NCI-H2196 treated with DMSO at 0.1 percent for 48 hours (cell line): Measurements from ENCODE around the gene SNX1.
"Not testable (repeated sequence)": the region's sequence is repeated elsewhere in the genome, so short reads cannot be mapped to it uniquely, and the experiment has no call there.

ENCODE experiments used
- DNase-seq: peaks from one replicate; lab custom pipeline; 2025; ENCODE audit not compliant: unreplicated experiment; lab: John Stamatoyannopoulos, UW

Gene SNX1

DNA sequence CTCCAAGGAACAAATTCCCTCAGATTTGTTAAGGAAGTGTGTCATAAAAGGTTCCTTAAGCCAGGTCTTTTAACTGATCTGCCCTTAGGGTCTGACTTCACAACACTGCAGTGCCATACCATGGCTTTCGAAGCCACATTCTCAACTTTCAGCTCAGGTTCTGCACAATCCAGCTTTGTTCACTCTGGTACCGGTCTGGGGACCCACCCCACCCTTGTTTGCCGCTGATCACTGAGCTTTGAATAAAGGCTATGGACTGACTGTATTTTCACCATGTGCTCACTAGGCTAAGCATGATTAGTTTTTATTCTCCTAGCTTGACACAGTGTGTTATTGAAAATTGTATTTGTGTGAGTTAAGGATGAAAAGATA, 15.9 kb downstream of the SNX1 start:
- DNase-seq = no peak

DNA sequence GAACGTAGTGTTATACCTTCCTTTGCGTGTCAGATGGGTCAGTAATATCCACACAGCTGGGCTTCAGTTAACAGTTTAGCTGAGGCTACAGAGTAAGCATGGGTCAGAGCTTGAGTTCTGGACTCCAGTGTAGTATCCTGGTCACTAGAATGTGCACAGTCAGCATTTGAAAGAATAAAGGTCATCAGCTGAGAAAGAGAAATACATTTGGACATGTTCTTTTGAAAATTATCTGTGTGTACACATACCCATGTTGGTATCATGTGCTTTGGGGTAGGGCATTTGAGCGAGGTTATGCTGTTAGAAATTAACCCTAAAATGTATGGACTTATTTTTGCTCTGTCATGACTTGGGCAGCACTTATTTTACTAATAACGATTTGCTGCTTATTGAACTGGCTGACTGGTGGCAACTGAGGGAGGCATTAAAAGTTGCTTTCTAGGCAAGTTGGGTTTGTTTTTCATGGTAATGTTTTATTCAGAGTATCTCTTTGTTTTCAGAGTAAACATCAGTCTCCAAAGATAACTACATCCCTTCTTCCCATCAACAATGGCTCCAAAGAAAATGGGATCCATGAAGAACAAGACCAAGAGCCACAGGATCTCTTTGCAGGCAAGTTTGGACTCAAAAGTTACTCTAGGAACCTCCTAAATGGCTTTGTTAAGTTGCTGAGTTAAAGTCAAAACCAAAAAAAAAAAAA, 16.4 kb downstream of the SNX1 start:
- no peak for DNase-seq

DNA sequence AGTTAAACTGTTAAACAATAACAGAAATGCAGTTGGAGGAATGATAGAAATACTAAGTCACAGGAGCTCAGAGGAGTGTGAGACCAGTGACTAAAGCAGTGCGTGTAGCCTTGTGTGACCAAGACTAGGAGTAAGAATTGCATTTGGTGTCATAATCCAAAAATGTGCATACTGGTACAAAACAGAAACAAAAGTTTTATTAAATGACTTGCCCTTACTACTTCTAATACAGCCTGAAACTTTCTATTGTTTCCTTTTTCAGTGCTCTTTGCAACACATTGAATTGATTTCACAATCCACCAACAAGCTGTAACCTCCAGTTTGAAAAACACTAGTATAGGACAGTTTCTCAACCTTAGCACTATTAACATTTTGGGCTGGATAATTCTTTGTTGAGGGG, 17.1 kb downstream of the SNX1 start:
- DNase-seq = no peak

DNA sequence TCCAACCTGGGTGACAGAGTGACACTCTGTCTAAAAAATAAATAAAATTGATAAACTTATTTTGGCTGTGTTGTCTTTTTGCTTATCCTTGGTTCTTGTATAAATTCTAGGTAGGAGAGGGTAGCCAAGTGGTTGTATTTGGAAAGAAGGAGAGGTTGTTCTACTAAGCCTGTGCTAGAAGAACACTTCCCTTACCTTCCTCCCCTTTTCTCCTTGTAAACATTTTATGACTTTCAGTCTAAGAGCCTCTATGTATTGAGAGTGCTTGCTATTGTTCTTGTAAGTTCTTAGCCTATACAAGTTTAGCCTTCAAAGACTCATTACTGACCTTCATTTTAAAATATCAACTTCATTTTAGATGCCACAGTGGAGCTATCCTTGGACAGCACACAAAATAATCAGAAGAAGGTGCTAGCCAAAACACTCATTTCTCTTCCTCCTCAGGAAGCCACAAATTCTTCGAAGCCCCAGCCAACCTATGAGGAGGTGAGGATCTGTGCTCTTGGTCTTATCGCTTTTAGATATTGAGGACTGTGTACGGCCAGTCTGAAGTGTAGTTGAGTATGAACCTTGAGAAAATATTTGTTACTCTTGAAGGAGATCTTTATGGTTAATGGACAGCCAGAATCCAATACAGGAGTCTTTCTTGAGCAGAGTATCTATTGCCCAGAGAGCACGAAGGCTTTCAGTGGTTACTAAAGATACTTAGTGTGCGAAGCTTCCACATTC, 22.1 kb downstream of the SNX1 start:
- no peak for DNase-seq

DNA sequence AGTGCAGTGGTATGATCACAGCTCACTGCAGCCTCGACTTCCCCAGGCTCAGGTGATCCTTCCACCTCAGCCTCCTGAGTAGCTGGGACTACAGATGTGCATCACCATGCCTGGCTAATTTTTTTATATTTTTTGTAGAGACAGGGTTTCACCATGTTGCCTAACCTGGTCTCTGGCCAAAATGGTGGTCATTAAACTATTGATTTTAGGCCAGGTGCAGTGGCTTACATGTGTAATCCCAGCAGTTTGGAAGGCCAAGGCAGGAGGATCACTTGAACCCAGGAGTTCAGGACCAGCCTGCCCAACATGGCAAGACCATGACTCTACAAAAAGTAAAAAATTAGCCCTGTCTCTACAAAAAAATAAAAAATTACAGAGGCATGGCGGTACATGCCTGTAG, 24.5 kb downstream of the SNX1 start:
- not testable (repeated sequence) for DNase-seq

DNA sequence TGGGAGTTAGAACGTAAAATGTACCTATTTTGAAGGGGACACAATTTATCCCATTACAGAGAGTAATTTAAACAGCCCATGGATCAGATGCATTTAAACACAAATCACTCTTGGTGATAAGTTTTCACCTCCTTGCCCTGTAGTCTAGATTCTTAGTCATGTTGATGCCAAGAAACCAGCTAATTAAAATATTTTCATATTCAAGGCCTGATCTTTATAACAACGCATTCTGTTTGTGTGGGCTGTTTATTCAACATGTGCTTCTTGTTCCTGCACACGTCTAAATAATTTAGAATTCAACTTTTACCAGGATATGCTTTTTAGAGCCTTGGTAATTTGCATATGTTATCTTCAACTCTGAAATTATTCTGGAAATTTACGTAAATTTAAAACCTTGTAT, 25.8 kb downstream of the SNX1 start:
- DNase-seq = no peak

DNA sequence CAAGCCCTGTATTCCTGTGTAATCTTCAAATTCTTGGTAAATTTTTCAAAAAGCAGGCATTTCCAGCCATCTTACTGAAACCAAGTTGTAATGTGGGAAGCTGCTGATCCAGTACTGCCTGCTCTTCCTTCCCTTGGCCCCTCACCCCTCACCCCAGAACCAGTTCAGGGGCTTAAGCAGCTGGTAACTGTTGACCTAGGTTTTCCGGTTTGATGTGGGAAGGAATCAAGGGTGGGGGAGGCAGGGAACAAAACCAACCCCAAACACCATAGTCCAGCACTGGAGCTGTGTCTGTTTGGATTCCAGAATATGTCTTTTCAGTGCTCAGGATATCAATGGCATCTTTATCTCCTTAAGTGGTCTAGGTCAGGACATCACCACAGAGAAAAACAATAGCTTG, 26.7 kb downstream of the SNX1 start:
- DNase-seq = no peak

DNA sequence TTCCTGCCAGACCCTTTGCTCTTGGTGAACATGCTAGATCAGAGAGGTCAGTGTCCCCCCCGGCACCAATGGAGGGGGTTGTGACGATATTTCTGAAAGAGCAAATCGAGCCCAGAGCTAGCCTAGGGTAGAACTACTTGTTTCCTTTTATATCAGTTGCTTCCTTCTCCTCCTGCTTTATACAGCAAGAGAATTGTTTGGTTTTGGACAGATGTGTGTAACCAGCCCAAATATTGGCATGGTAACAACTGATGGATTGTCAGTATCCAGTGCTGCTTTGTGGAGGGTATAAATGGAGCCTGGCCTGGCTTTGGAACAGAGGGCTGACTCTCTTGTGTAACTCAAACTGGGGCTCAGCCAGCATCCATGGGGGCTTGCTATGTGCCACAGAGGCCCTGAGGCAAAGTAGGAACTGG, 27.2 kb downstream of the SNX1 start:
- DNase-seq = no peak

DNA sequence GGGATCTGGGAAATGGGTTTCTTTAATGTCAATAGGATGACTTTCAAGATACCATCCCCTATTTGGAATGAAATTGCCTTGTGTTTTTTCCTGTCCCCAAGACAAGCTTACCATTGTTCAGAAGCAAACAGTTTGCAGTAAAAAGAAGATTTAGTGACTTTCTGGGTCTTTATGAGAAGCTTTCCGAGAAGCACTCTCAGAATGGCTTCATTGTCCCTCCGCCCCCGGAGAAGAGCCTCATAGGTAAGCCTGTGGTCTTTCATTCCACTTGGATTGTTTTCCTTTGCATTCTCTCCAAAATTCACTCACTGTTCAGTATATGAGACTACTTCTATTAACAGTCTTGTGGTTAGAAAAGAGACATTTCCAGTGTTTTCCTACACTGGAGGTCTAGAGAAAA, 30.2 kb downstream of the SNX1 start:
- DNase-seq = no peak

DNA sequence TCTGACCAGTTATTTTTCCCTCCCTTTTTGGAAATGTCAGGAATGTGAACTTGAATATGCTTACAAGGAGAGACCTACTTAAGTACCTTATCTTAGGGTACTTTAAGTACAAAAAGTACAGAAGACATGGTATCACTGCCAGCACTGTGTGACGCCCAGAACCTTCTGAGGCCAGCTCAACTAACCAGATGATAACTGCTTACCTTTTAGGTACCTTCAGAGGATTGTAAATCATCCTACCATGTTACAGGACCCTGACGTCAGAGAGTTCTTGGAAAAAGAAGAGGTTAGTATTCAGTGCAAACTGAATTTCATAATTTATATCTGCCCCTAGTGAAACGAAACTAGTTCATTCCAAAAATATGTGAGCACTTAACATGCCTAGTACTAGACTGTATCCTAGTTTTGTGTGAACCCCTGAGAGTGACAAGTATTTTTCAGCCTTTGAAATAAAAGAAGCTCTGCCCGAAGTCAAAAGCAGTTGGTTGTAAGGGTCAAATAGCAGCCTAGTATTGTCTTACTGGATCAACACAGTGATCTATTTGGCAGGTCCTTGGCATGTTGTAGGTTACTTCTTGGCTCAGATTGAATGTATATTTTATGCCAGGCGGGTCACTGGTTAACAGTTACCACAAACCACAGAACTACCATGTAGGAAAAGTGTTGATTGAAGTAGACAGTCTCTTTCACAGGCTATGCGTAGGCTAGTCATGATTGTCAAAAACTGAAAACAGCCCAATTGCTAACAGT, 31.9 kb downstream of the SNX1 start:
- DNase-seq = no peak

DNA sequence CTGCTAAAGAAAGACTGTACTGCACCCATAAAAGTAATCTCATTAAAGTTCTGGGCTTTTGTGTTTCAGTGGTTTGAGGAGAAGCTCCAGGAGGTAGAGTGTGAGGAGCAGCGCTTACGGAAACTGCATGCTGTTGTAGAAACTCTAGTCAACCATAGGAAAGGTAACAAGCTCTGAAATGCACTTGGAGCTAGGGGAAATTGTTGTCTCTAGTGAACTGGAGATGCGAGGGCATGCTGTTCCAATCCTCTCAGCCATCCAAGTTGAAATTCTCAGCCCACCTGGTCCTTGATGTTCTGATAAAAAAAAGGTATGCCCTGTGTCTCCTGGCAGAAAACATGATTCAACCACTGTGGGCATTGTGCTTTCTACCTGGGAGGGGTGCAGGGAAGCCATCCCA, 34.4 kb downstream of the SNX1 start:
- DNase-seq = no peak

DNA sequence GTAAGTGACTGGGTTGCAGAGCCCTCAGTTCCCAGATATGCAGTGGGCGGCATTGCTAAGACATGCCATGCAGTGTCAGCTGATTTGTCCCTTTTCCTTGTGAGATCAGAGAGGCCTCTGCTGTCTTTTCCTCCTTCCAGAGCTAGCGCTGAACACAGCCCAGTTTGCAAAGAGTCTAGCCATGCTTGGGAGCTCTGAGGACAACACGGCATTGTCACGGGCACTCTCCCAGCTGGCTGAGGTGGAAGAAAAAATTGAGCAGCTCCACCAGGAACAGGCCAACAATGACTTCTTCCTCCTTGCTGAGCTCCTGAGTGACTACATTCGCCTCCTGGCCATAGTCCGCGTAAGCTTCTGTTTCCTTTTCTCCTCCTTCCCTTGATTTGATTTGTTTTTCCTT, 35.8 kb downstream of the SNX1 start:
- no peak for DNase-seq

DNA sequence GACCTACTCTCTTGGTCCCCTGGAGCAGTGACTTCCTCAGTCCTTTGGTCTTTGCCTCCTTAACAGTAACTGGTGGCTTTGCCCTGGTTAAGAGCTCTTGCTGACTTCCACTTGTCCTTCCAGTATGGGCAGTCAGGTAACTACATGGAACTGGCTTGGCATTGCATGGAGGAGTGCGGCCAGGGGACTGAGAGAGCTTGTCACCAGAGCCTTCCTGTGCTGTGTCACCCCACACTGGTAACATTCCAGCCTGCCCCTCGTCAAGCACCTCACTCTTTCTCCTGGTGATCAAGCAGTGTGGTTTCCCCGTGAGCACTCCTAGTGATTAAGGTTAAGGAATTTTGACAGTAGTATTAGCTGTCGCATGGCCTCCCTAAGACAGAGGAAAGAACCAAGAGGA, 36.4 kb downstream of the SNX1 start:
- DNase-seq = no peak

DNA sequence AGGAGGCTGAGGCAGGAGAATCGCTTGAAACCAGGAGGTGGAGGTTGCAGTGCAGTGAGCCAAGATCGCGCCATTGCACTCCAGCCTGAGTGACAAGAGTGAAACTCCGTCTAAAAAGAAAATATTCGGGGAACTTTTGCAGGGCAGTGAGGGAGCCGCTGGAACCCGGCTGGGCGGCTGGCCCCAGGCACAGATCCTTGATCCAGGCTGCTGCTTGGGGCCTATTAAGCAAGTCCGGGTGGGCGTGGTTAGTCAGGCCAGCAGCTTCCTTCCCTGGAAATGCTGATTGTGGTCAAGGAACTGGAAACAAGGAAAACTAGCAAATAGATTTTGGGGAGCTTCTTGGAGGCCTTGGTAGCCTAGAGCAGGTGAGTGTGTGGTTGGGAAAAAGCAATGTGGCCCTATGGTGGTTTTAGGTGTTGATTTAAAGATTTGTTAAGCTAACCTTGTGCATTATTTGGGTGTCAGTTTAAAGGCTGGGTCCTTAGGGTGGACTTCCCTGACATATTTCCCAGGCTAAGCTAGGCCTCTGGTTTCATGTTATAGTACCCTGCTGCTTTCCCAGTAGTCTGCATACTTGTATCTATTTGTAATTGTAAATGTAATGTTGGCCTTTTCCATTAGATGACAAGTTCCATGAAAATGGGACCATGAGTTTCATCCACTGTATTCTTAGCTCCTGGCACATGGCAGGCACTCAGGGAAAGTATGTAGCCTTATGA, 38.0 kb downstream of the SNX1 start:
- DNase-seq = no peak

DNA sequence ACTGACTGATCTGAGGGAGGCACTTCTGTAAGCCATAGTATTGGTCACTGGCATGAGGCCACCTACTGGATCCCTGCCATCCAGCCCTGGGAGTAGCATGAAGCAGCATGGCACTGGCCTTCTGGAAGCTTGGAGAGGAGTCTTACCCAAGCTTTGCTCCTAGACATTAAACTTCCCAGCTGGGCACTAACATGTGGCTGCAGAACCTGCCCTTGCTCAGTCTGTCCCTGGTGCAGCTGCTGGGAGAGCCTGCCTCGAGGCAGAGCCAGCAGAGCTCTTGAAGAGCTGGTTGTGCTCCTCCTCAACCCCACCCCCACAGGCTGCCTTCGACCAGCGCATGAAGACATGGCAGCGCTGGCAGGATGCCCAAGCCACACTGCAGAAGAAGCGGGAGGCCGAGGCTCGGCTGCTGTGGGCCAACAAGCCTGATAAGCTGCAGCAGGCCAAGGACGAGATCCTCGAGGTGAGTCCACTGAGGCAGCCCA, 38.6 kb downstream of the SNX1 start:
- DNase-seq = peak; percentile 20

DNA sequence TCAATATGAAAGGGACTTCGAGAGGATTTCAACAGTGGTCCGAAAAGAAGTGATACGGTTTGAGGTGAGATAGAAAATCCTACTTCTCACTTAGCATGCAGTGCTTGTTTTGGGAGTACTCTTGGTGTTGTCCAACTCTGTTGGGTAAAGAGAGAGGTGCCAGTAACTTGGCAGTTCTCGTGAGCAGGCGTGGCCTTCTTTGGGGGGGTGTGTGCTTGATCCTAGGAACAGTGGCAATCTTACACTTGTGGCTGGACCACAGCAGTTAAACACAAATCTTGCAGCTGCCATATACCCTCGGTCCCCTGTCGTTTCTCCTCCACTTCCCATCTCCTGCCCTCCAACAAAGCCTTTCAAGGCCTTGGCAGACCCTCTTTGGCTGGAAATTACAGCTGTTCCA, 40.6 kb downstream of the SNX1 start:
- DNase-seq = no peak

DNA sequence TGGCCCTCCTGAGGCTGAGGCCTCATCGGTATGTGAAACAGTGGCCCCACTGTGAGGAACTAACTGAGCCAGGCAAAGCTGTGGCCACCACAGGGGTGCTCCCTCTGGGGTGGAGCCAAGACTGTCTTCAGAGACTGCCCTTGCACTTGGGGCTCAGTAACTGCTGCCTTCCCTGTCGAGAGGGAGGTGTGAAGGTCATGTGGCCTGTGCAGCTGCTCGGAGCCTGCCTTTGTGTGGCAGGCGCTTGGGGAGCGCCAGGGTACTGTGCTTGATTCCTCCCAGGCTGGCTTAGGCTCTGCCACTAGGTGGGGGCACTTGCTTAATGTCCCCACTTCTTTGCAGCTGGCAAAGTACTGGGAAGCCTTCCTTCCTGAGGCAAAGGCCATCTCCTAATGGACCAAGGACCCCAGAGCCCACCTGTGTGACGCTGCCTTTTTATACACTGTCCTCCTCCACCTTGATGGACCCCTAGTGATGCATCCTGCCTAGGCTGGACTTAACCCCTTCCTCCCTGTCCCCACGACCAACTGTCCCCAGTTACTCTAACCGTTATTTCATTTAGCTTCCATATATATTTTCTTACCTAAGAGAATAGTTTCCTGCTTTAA, 41.5 kb downstream of the SNX1 start:
- no peak for DNase-seq

DNA sequence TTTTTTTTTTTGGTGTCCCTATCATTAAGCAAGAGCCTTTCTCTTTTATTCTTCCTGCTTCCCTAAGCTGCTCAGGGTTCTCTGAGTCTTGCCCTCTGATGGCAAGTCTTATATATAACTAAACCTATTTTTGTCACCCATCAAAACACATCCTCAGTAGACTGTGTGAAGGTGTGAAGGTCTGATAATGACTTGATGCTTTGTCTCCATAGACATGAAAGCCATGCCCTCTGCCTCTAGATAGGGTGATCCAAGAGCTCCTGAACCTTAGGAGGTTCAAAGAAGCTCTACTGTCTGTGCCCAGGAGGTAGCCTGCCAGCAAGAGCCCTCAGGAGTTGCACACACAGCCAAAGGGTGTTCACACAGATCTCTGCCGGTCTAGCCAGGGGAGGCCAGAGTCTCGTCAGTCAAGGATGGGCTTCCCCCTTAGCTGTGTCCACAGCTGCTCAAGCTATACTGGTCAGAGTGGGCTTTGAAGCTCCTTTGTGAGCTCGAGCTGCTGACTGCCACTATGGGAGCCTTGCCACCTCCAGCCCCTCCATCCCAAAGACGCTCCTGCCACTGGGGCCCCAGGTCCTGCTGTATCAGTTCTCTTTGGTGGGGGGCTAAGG, 42.7 kb downstream of the SNX1 start:
- DNase-seq = no peak

DNA sequence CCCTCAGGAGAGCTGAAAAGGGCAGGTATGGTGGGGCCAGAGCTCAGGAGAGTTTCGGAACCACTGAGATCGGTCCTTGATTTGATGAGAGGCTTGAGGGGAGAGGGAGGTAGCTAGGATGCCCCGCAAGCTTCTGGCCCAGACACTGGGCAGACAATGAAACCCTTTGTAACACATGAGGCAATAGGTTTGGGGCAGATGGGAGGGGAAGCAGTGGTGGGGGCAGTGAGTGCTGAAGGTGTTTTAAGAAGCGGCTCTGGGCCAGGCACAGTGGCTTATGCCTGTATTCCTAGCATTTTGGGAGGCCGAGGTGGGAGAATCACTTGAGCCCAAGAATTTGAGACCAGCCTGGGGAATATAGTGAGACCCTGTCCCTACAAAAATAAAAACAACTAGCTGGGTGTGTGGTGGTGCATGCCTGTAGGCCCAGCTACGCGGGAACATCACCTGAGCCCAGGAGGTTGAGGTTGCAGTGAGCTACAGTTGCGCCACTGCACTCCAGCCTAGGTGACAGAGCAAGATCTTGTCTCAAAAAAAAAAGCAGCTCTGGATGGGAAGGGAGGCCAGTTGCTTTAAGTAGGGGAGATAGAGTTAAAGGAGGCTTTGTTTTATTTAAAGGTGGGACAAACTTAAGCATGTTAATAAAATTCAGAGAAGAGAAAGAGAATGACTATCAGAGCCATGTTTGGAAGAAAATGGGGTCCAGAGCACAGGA, 46.2 kb downstream of the SNX1 start:
- no peak for DNase-seq

DNA sequence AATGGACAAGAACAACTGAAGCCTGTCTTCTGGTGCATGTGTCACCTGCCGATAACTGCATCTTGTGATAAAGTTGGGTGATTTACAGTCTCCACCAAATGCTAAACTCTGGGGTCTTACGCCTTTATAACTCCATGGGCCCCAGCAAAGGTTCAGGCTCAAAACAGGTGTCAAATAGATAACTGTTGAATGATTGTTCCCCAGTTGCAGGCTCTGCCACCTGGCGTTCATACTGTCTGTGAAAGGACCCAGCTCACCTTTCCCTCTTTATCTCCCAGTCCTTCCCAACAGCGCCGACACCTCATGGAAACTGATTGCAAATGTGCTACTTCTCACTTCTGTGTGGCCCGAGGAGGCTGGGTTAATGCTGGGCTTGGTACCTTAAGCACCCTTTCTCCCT, 47.5 kb downstream of the SNX1 start:
- DNase-seq = no peak
